OCI-LY1 (cell line): ENCODE data around the gene CSF3R.

ENCODE experiments used
- H2AFZ ChIP-seq: fragments of 200-600 bp; sonication (generic), shearing (Covaris generic); 2 replicates; pipeline ENCODE4 v1.6.0; 2014; ENCODE audit warnings: antibody characterized with exemption, mild to moderate bottlenecking, low read length
- H3F3A ChIP-seq: fragments of 200-600 bp; sonication (generic), shearing (Covaris generic); 2 replicates; pipeline ENCODE4 v1.6.0; 2014; ENCODE audit warnings: mild to moderate bottlenecking, antibody characterized with exemption, low read length, moderate library complexity; ENCODE audit not compliant: insufficient read depth
- H3K27ac ChIP-seq: fragments of 200-600 bp; sonication (generic); 2 replicates; pipeline ENCODE4 v1.5.1; 2014; ENCODE audit warnings: low read length, mixed run types, mild to moderate bottlenecking, low read depth; ENCODE audit not compliant: poor library complexity, severe bottlenecking
- H3K27me3 ChIP-seq: fragments of 200-600 bp; sonication (generic); 2 replicates; pipeline ENCODE4 v1.6.0; 2014; ENCODE audit warnings: antibody characterized with exemption, mild to moderate bottlenecking, low read length, moderate library complexity; ENCODE audit not compliant: insufficient read depth
- H3K36me3 ChIP-seq: fragments of 200-600 bp; sonication (generic); 2 replicates; pipeline ENCODE4 v1.6.1; 2014; ENCODE audit warnings: mild to moderate bottlenecking, antibody characterized with exemption, low read length, moderate library complexity, mixed read lengths; ENCODE audit not compliant: insufficient read depth
- H3K4me1 ChIP-seq: fragments of 200-600 bp; sonication (generic); 2 replicates; pipeline ENCODE4 v1.5.1; 2014; ENCODE audit warnings: mild to moderate bottlenecking, low read length, moderate library complexity; ENCODE audit not compliant: insufficient read depth, severe bottlenecking
- H3K4me2 ChIP-seq: fragments of 200-600 bp; sonication (generic), shearing (Covaris generic); 2 replicates; pipeline ENCODE4 v1.6.1; 2014; ENCODE audit warnings: low read length
- H3K4me3 ChIP-seq: fragments of 200-600 bp; sonication (generic); 2 replicates; pipeline ENCODE4 v1.5.1; 2014; ENCODE audit warnings: low read length, low read depth, mild to moderate bottlenecking, mixed read lengths; ENCODE audit not compliant: poor library complexity, severe bottlenecking
- H3K79me2 ChIP-seq: fragments of 200-600 bp; shearing (Covaris generic); 2 replicates; pipeline ENCODE4 v1.6.1; 2016; ENCODE audit warnings: mixed run types, low read length, mixed read lengths; ENCODE audit not compliant: insufficient read depth
- H3K9ac ChIP-seq: fragments of 200-600 bp; sonication (generic), shearing (Covaris generic); 2 replicates; pipeline ENCODE4 v1.6.1; 2014; ENCODE audit warnings: mild to moderate bottlenecking, low read length, mixed read lengths
- H3K9me2 ChIP-seq: fragments of 200-600 bp; sonication (generic), shearing (Covaris generic); 2 replicates; pipeline ENCODE4 v1.6.1; 2014; ENCODE audit warnings: low read depth, mild to moderate bottlenecking, low read length, mixed read lengths
- H3K9me3 ChIP-seq: fragments of 200-600 bp; shearing (Covaris generic); 2 replicates; pipeline ENCODE4 v1.6.1; 2014; ENCODE audit warnings: low read length, mixed read lengths
- H4K20me1 ChIP-seq: fragments of 200-600 bp; sonication (generic), shearing (Covaris generic); 2 replicates; pipeline ENCODE4 v1.6.0; 2016; ENCODE audit warnings: mild to moderate bottlenecking, low read length; ENCODE audit not compliant: insufficient read depth
- CTCF ChIP-seq: fragments of 200-600 bp; sonication (generic), shearing (Covaris generic); IDR thresholded peaks from 2 replicates; pipeline ENCODE4 v1.5.1; 2017; ENCODE audit warnings: mild to moderate bottlenecking, antibody characterized with exemption, low read length, moderate library complexity, mixed read lengths
- EZH2 ChIP-seq: fragments of 200-600 bp; sonication (generic), shearing (Covaris generic); IDR thresholded peaks from 2 replicates; pipeline ENCODE4 v1.8.0; 2017; ENCODE audit warnings: borderline replicate concordance, mixed run types, mild to moderate bottlenecking, antibody characterized with exemption, low read length, moderate library complexity, mixed read lengths

Gene CSF3R

DNA sequence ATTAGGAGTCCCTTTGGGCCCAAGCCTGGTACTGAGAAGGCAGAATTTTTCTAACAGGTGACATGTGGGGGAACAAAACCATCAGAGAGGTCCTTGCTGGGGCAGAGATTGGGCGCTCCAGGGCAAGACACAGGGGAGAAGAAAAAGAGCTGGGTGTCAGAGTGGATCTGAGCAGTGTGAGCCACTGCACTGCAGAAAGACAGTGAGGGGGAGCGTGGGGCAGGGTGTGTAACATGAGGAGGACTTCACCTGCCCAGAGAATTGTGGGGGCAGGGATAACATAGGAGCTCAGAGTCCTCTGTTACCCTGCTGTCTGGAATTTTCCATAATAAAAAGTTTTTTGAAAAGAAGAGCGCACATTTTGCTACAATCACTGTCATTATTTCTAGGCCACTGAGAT is 25.5 kb upstream of the CSF3R start:
- Histone ChIP-seq H4K20me1 (no peaks in the 10 kb centered on the region), H3K27ac (no peak overlapping the region), H3K9ac (no peak overlapping the region), H3K36me3 (no peaks in the 10 kb centered on the region), H3K79me2 (no peaks in the 10 kb centered on the region), H3K27me3 (no peaks in the 10 kb centered on the region), H2AFZ (no peak overlapping the region), H3K4me1 (no peaks in the 10 kb centered on the region), H3F3A (no peaks in the 10 kb centered on the region), H3K9me3 (no peaks in the 10 kb centered on the region), H3K4me2 (no peak overlapping the region), H3K9me2 (no peaks in the 10 kb centered on the region), H3K4me3 (no peak overlapping the region)
- no peak for TF ChIP-seq EZH2
- TF ChIP-seq CTCF, result no peak

DNA sequence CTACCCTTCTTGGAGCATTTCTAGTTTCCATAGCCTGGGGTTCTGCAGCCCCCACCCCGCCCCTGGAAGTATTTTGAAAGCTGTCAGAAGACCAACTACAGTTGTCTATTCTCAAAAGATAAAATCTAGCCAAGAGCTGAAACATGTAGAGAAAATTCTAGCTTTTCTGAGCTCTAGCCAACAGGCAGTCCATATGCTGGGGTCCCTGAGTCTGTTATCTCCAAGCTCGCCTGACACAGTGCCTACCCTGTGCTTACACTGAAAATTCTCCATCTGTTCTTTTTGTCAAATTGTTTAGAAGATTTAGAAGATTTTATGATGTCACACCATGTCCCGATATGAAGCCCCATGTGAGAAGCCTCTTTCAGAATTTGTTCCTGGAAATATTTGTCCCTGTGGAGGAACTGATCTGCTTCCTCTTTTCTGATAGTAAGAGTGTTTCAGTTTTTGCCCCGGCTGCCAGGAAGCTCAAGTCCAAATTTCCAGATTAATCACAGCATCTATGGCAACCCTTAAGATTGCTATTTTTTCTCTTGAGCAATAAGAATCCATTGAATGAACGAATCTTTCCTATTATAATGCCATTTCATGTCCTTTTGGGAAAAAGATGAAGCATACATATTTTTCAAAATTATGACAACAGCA is 23.7 kb upstream of the CSF3R start:
- H3K9ac ChIP-seq, result no peak overlapping the region
- H3K4me2 ChIP-seq, result no peak overlapping the region
- H3K36me3 ChIP-seq, result no peaks in the 10 kb centered on the region
- no peaks in the 10 kb centered on the region for H3K9me3 ChIP-seq
- no peak overlapping the region for H3K4me3 ChIP-seq
- no peaks in the 10 kb centered on the region for H3F3A ChIP-seq
- no peaks in the 10 kb centered on the region for H3K27me3 ChIP-seq
- no peaks in the 10 kb centered on the region for H4K20me1 ChIP-seq
- no peak overlapping the region for H3K27ac ChIP-seq
- no peaks in the 10 kb centered on the region for H3K79me2 ChIP-seq
- no peaks in the 10 kb centered on the region for H3K4me1 ChIP-seq
- no peaks in the 10 kb centered on the region for H3K9me2 ChIP-seq
- TF ChIP-seq EZH2 (no peak), CTCF (no peak)
- H2AFZ ChIP-seq, result no peak overlapping the region

- no peak overlapping the region for H3K4me2 ChIP-seq
- H3K9ac ChIP-seq, result no peak overlapping the region
- H2AFZ ChIP-seq, result no peak overlapping the region
- H3F3A ChIP-seq, result no peaks in the 10 kb centered on the region
- no peak overlapping the region for H3K4me3 ChIP-seq
- H3K36me3 ChIP-seq, result no peaks in the 10 kb centered on the region
- no peaks in the 10 kb centered on the region for H4K20me1 ChIP-seq
- H3K9me3 ChIP-seq, result no peaks in the 10 kb centered on the region
- no peaks in the 10 kb centered on the region for H3K9me2 ChIP-seq
- TF ChIP-seq CTCF (no peak), EZH2 (no peak)
- H3K4me1 ChIP-seq, result no peaks in the 10 kb centered on the region
- no peaks in the 10 kb centered on the region for H3K27me3 ChIP-seq
- no peaks in the 10 kb centered on the region for H3K79me2 ChIP-seq
- no peak overlapping the region for H3K27ac ChIP-seq
These were observed 21.0 kb upstream of the CSF3R start for GRCh38 chr1:36503733-36504132.
